HPDE6-E6E7 (cell line): ENCODE data around the gene MRC1.
"Not testable (repeated sequence)": the region's sequence is repeated elsewhere in the genome, so short reads cannot be mapped to it uniquely, and the experiment has no call there.

Source experiments
- DNase-seq: peaks from one replicate; pipeline ENCODE4 v3.0.0; 2011; ENCODE audit warnings: missing footprints; ENCODE audit errors: extremely low spot score

Gene MRC1

GRCh38 chr10:17905491-17905890 lies 96.3 kb downstream of the MRC1 start:
- no peak for DNase-seq

- DNase-seq = no peak
Measured at GRCh38 chr10:17906002-17906401, 96.9 kb downstream of the MRC1 start.

GRCh38 chr10:17907641-17908040 lies 98.5 kb downstream of the MRC1 start:
- DNase-seq = no peak

- DNase-seq = peak; percentile 2
Measured at GRCh38 chr10:17910125-17910789, 101.1 kb downstream of the MRC1 start.

GRCh38 chr10:17912754-17913153 lies 103.6 kb downstream of the MRC1 start:
- no peak for DNase-seq

GRCh38 chr10:17913604-17914003 lies 104.5 kb downstream of the MRC1 start:
- DNase-seq = no peak

GRCh38 chr10:17914169-17915045 lies 105.3 kb downstream of the MRC1 start:
- no peak for DNase-seq

GRCh38 chr10:17915181-17915580 lies 106.0 kb downstream of the MRC1 start:
- DNase-seq = no peak

- no peak for DNase-seq
Measured at GRCh38 chr10:17918187-17918903, 109.2 kb downstream of the MRC1 start.

GRCh38 chr10:17921378-17921777 lies 112.2 kb downstream of the MRC1 start:
- no peak for DNase-seq

GRCh38 chr10:17923728-17924127 lies 114.6 kb downstream of the MRC1 start:
- DNase-seq = peak; percentile 44

GRCh38 chr10:17943033-17943745 lies 134.0 kb downstream of the MRC1 start:
- DNase-seq = no peak

GRCh38 chr10:17950269-17950668 lies 141.1 kb downstream of the MRC1 start:
- not testable (repeated sequence) for DNase-seq

- no peak for DNase-seq
Measured at GRCh38 chr10:17950726-17951125, 141.6 kb downstream of the MRC1 start.

GRCh38 chr10:17951868-17952371 lies 142.8 kb downstream of the MRC1 start, which contains the start of gene SLC39A12:
Gene SLC39A12, plus strand, starts transcription at chr10:17951918. Its CDS starts 1,359 bp downstream, at chr10:17953277.
- DNase-seq = no peak

- not testable (repeated sequence) for DNase-seq
Measured at GRCh38 chr10:17954372-17954771, 145.2 kb downstream of the MRC1 start.

- DNase-seq = no peak
Measured at GRCh38 chr10:17954861-17955260, 145.7 kb downstream of the MRC1 start.

GRCh38 chr10:17958049-17958448 lies 148.9 kb downstream of the MRC1 start:
- no peak for DNase-seq

GRCh38 chr10:17959870-17960269 lies 150.7 kb downstream of the MRC1 start:
- no peak for DNase-seq
